ENCODE results near the gene CLDN11. TPM values are rescaled to one million over a fixed set of nuclear protein-coding genes. Genes with fewer than 3 reads are reported as not detected.

Gene CLDN11
- total RNA-seq, 2 donors from 2014 or later: 1.3 to 7.2 TPM

GRCh38 chr3:170436697-170437096 lies 18.0 kb downstream of the CLDN11 start:
- H3K9ac ChIP-seq (ENCODE audit: low read depth in 2 of 2, low read length in 2 of 2): no peak overlapping the region
- TF ChIP-seq, protein P1, sequence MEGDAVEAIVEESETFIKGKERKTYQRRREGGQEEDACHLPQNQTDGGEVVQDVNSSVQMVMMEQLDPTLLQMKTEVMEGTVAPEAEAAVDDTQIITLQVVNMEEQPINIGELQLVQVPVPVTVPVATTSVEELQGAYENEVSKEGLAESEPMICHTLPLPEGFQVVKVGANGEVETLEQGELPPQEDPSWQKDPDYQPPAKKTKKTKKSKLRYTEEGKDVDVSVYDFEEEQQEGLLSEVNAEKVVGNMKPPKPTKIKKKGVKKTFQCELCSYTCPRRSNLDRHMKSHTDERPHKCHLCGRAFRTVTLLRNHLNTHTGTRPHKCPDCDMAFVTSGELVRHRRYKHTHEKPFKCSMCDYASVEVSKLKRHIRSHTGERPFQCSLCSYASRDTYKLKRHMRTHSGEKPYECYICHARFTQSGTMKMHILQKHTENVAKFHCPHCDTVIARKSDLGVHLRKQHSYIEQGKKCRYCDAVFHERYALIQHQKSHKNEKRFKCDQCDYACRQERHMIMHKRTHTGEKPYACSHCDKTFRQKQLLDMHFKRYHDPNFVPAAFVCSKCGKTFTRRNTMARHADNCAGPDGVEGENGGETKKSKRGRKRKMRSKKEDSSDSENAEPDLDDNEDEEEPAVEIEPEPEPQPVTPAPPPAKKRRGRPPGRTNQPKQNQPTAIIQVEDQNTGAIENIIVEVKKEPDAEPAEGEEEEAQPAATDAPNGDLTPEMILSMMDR (IDR thresholded peaks at IDR 0.05): no peak
- H3K4me1 ChIP-seq: no peaks in the 10 kb centered on the region
- H3K27ac ChIP-seq: no peak overlapping the region
- no peaks in the 10 kb centered on the region for H3K9me3 ChIP-seq
- H3K4me3 ChIP-seq: no peak overlapping the region
- no peak for DNase-seq
- no peaks in the 10 kb centered on the region for H3K27me3 ChIP-seq
- intact Hi-C loops (cut with DNase I): no loop called here
- H3K36me3 ChIP-seq: no peaks in the 10 kb centered on the region

- no peak for DNase-seq
- TF ChIP-seq, protein P1 (IDR thresholded peaks at IDR 0.05): no peak
These were observed 18.5 kb downstream of the CLDN11 start for GRCh38 chr3:170437176-170437575.

DNA sequence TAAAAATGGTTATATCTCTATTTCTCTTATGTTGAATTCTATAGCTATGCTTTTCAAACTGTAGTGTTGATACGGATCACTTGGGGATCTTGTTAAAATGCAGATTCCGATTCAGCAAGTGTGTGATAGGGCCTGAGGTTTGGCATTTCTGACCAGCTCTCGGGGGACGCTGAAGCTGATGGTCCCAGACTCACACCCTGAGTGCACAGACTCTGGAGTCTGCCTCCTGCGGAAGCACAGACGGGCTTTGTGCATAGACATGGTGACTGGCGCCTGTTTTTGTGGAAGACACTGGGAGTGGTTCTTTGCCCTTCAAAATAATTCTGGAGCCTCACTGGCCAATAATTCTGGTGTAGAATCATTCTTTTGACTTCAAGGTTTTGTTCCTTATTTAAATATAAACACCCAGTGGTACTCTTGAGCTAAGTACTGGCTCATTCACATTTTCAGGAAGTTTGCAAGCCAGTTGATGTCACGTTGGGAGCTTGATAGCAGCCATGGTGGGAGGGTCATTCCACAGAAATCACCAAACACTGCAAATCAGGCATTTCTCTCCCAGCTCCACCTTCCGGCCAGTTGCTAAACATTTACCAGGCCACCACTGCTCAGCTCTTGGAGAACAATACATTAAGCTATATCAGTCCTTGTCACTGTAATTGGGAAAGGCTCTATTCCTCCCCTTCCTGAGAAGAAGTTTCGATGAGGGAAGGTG lies 19.2 kb downstream of the CLDN11 start:
- intact Hi-C loops (cut with DNase I): no loop called here
- Histone ChIP-seq H3K27me3 (no peaks in the 10 kb centered on the region), H3K9me3 (no peaks in the 10 kb centered on the region), H3K9ac (ENCODE audit: low read depth in 2 of 2, low read length in 2 of 2) (no peak overlapping the region), H3K36me3 (no peaks in the 10 kb centered on the region), H3K27ac (no peak overlapping the region), H3K4me1 (no peaks in the 10 kb centered on the region), H3K4me3 (no peak overlapping the region)
- DNase-seq: no peak
- TF ChIP-seq, protein P1 (IDR thresholded peaks at IDR 0.05): no peak

More at GRCh38 chr3:170437176-170437575, 18.5 kb downstream of the CLDN11 start:
- Histone ChIP-seq H3K4me3 (no peak overlapping the region), H3K9me3 (no peaks in the 10 kb centered on the region), H3K36me3 (no peaks in the 10 kb centered on the region), H3K4me1 (no peaks in the 10 kb centered on the region), H3K27me3 (no peaks in the 10 kb centered on the region), H3K27ac (no peak overlapping the region), H3K9ac (ENCODE audit: low read depth in 2 of 2, low read length in 2 of 2) (no peak overlapping the region)
- intact Hi-C loops (cut with DNase I): no loop called here

DNA sequence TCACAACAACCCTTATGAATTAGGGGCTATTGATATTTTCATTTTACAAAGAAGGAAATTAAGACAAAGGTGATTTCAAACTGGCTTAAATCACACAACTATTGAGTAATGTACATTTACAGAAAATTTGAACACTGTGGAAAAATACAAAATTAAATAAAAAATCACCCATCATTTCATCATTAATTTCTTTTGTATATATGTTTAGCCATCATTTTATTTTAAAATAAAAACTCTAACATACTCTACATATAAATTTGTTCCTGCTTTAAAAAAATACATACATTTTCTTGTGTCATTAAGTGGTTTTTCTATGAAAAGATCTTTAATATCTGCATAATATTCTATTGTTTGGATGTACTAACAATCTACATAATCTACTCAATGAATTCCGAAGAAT lies 20.2 kb downstream of the CLDN11 start:
- H3K4me3 ChIP-seq: no peak overlapping the region
- H3K9ac ChIP-seq (ENCODE audit: low read depth in 2 of 2, low read length in 2 of 2): no peak overlapping the region
- intact Hi-C loops (cut with DNase I): no loop called here
- H3K27me3 ChIP-seq: no peaks in the 10 kb centered on the region
- H3K4me1 ChIP-seq: no peaks in the 10 kb centered on the region
- DNase-seq: no peak
- H3K9me3 ChIP-seq: no peaks in the 10 kb centered on the region
- H3K27ac ChIP-seq: no peak overlapping the region
- H3K36me3 ChIP-seq: no peaks in the 10 kb centered on the region
- TF ChIP-seq, protein P1 (IDR thresholded peaks at IDR 0.05): no peak

DNA sequence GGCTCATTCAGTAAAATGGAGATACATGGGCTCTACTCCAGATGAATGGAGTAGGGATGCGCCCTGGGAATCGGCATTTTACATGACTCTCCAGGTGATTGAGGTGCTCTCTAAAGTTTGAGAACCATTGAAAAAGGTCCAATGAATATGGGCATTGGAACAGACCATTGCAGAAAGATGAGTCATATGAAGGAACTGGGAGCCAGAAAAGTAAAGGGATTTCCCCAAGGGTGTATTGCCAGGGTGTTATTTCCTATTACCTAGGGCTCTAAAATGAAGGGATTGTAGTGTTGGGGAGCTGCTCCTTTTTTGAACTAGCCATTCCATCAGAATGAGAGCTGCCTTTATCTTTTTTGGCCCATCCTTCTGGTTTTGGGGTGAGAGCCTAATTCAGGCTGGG lies 21.7 kb downstream of the CLDN11 start:
- Histone ChIP-seq H3K36me3 (no peaks in the 10 kb centered on the region), H3K27ac (no peak overlapping the region), H3K9me3 (no peaks in the 10 kb centered on the region), H3K4me1 (no peaks in the 10 kb centered on the region), H3K4me3 (no peak overlapping the region), H3K27me3 (no peaks in the 10 kb centered on the region), H3K9ac (ENCODE audit: low read depth in 2 of 2, low read length in 2 of 2) (no peak overlapping the region)
- intact Hi-C loops (cut with DNase I): no loop called here
- no peak for DNase-seq
- TF ChIP-seq, protein P1 (IDR thresholded peaks at IDR 0.05): no peak
